SH-SY5Y (cell line): ENCODE measurements around the gene ZCCHC14.

Experiments used
- GATA2 ChIP-seq: IDR thresholded peaks from 2 replicates; pipeline ENCODE4 v1.6.1; 2011; ENCODE audit warnings: mild to moderate bottlenecking, low read depth, low read length
- GATA3 ChIP-seq: IDR thresholded peaks from 2 replicates; pipeline ENCODE4 v1.6.1; 2011; ENCODE audit warnings: low read depth, mild to moderate bottlenecking, low read length, moderate library complexity

Gene ZCCHC14

DNA sequence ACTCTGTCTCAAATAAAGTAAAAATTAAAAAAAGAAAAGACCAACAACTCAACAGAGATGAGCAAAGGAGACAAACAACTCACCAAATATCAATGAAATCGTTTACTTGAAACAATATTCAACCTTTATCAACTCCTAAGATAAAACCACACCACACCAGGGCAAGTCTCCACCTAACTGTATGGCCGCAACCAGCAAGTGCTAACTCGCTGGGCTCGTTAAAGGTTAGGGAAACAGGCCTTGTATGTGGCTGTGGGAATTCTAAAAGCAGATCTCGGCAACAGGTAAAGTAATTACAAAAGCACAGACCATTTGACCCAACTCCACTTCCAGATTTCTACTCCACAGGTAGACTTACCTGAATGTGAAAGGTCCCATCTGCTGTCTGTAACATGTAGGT, 9.3 kb downstream of the ZCCHC14 start:
- no peak for TF ChIP-seq GATA3
- TF ChIP-seq GATA2, result no peak

DNA sequence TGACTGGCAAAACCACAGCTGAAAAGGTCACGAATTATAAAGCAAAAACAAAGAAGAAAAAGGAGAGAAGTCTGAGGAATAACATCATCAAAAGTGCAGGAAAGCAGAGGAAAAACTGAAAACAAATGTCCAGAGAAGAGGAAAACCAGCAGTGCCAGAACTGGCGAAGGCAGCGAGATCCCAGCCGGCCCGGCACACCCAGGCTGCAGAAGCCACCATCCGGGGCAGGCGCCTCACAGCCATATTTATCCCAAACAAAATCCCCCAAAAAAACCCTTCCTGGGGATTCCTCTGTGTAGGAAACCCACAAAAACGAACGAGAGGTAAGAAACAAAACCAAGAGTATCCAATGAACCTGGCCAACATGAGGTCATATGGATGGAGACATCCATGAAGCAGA, 10.6 kb downstream of the ZCCHC14 start:
- TF ChIP-seq GATA2, result no peak
- no peak for TF ChIP-seq GATA3

DNA sequence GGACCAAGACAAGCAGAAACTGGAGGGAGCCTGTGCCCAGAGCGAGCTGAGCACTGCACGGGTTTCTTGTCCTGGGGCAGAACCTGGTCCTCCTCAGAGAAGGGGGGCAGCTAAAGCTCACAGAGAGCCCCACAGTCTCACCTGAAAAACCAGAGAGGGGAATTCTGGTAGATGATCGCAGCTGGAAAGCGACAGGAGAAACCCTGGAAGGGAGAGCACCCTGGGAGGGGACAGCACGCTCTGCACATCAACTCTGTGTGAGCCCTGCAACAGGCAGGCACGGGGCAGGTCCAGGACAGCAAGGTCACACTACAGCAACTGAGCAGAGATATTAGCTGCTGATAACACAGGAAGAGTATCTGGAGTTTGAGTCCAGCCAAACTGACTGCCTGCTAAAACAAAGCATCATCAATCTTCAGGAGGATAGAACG, 18.2 kb downstream of the ZCCHC14 start:
- TF ChIP-seq GATA2, result peak; percentile 94
- peak; percentile 84 for TF ChIP-seq GATA3

DNA sequence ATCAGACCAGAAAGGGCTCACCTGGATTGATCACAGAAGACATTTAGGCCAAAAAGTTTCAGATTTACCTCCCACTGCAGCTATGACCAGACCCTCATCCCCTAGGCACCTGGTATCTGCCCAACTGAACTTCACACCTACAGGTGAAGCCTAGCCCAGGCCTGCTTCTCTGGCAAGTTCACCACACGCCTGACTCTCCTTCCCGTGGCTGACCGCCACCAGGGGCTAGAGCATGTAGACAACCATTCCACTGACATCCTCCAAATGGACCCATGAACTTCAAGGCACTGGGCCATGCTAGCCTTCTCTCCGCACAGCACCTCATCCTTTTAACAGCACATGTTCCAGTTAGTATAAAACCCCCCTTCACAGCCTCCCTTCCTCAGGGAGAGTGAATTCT, 18.8 kb downstream of the ZCCHC14 start:
- TF ChIP-seq GATA2 (no peak), GATA3 (no peak)

DNA sequence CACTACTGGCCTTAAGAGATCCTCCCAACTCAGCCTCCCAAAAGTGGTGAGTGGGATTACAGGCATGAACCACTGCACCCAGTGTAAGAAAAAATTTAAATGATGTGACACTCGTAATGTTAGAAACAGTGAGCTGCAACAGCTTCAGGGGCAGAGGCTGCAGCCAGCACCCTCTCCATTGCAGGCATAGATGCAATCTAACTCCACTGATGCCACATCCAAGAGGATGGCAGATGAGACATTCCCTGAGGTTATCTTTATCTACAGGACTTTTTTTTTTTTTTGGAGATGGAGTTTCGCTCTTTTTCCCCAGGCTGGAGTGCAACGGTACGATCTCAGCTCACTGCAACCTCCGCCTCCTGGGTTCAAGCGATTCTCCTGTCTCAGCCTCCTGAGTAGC, 19.9 kb downstream of the ZCCHC14 start:
- TF ChIP-seq GATA2 (peak; percentile 95), GATA3 (peak; percentile 78)

DNA sequence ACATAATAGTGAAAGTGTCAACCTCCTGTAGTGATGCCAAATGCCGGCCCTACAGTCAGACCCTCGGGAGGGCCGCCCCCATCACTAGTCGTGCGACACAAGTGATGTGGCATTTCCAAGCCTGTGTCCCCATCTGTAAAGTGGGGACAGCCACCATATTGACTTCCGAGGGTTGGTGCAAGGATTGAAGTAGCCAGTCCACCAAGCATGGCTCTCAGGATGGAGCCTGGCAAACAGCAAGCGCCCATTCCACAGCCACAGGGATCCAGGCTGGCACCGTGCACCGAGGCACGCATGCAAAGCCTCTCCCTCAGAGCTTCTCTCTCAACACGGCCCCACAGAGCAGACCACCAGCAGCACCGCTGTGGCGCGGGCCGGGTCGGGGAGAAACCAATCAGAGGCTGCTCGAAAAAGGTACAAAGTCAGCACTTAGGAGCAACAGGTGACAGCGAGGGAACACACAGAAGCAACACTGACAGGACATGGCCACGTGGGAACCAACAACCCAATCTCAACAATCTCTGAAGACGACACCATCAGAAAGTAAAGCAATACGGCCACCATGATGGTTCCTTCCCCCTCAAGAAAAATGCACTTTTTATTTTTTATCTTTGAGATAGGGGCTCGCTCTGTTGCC, 20.6 kb downstream of the ZCCHC14 start:
- TF ChIP-seq GATA3, result no peak
- no peak for TF ChIP-seq GATA2

DNA sequence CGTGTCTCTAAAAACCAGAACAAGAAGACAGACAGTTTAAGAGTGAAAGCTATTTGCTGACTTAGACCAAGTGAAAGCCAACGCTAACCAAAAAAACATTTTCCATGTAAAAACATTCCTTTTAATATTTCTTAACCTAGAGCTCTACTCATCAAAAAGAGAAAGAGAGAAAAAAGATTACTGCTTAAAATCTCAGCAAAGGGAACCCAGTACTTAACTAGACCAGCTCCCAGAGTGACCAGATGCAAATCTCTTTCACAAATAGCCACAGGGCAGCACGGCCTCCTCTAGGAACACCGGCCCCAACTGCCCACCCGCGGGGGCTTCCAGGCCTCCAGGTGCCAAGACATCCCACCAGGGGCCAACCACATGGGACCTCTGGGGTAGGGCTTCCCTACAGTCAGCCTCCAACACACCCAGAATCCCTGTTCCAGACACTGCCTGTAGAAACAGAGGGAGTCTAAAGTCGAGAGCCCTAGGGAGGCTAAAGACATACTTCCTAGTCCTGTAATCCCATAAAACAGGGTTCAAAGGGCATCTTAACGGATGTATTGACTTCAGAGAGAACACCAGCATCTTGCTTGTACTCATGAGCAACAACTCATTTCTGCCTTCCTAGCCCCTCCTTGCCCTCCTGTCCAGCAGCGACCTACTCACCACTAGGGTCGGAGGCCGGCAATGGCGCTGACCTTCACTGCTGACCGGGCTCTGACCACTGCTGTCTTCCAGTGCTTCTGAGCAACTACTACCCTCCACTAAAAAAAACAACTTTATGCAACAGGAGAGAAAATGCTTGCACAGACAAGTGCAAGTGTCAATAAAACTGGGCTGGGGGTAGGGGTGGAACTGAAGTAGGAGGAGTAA, 21.3 kb downstream of the ZCCHC14 start:
- TF ChIP-seq GATA2 (peak; percentile 72), GATA3 (peak; percentile 33; the same call in 1 of the 2 replicates)

DNA sequence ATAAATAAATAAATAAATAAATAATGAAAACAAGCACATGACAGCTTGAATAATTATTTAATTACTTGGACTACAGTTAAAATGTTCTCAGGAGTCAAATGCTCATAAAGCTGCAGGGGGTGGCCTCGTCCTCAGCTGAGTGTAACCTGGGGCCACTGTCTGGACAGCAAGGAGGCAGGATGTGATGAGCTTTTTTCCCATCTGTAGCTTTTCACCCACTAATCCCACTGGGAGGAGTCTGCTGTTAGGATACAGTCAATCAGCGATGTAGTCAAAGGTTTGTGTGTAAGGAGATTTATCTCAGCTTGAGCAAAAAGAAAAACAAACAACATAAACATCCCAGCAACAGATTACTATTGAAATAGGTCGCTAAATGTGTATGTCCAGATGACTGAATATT, 22.5 kb downstream of the ZCCHC14 start:
- TF ChIP-seq GATA3 (no peak), GATA2 (no peak)

DNA sequence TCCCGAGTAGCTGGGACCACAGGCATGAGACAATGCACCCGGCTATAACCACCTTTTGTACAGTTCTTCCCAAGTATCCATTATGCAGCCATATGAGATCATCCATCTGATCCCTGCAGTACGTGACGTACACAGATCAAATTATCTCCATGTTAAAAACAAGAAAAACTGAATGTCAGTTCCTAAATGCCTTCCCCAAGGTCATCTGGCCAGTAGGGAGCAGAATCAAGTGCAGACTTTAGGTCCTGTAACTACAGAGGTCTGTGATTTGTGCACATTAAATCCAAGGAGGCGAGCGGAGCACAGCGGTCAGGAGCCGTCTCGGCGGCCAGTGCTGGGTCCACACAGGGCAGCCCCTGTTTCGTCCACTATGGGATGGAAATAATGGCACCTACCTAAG, 23.7 kb downstream of the ZCCHC14 start:
- TF ChIP-seq GATA2 (no peak), GATA3 (peak; percentile 31; the same call in 1 of the 2 replicates)

DNA sequence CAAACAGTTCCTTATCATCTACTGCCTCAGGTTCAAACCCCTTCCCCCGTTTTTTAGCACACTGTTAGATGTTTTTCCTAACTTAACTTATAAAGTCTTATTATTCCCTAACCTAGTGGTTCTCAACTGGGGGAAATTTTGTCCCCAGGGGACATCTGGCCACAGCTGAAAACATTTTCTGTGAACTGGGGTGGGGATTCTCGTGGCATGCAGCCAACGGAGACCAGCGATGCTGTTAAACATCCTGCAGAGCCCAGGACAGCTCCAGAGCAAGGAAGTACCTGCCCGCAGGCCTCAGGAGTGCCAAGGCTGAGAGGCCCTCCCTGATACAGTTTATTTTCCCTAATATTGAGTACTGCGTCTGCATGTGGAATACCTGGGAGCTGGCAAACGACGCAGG, 24.3 kb downstream of the ZCCHC14 start:
- TF ChIP-seq GATA2 (no peak), GATA3 (no peak)

DNA sequence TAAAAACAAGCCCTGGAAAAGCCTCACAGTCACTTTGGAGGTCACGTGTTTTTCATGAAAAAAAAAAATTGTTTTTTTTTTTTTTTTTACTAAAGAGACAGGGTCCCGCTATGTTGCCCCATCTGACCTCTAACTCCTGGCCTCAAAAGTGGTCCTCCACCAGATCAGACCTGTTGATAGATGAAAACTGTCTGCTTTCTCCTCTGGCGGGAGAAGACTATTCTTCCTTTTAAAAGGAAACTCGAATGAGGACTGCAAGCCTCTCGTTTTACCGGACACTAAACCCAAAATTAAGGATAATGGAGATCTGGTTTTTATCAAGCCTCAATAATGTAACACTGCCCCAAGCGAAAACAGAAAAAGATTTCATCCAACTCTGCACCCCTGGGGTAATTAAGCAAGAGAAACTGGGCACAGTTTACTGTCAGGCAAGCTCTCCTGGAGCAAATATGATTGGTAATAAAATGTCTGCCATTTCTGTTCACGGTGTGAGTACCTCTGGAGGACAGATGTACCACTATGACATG, 25.8 kb downstream of the ZCCHC14 start:
- peak; percentile 66 for TF ChIP-seq GATA3
- peak; percentile 64 for TF ChIP-seq GATA2

DNA sequence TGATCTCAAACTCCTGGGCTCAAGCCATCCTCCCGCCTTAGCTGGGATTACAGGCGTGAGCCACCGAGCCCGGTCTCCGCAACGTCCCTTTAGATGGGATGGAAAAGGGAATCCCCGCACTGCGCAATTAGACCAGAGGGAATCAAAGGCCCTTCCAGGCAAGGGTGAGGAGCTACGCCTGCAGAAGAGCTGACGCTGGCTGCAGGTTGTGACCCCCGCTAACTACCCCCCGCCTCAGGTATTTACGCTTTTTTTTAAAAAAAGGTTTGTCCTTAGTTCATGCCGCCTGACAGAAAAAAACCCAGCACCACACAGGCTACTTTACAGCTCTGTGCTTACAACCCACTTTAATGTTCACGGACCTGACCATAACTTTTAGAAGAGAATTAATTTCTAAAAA, 26.9 kb downstream of the ZCCHC14 start:
- TF ChIP-seq GATA2 (no peak), GATA3 (no peak)

DNA sequence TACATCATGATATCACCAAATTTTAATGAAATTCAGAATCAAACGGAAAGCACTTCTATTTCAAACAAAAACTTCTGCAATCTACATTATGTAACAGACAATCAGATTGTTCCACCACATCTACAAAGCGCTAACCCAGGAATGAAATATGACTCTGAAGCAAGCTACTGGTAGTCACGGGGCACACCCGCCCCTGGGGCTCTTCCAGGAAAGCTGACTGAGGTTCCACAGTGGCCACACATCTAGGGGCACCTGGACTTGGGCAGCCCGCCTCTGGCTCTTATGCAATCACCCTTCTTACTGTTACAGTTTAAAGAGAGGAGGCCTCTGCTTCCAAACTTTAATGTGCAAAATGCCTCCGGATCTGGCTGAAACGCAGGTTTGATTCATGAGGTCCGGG, 27.5 kb downstream of the ZCCHC14 start:
- TF ChIP-seq GATA2 (no peak), GATA3 (no peak)

DNA sequence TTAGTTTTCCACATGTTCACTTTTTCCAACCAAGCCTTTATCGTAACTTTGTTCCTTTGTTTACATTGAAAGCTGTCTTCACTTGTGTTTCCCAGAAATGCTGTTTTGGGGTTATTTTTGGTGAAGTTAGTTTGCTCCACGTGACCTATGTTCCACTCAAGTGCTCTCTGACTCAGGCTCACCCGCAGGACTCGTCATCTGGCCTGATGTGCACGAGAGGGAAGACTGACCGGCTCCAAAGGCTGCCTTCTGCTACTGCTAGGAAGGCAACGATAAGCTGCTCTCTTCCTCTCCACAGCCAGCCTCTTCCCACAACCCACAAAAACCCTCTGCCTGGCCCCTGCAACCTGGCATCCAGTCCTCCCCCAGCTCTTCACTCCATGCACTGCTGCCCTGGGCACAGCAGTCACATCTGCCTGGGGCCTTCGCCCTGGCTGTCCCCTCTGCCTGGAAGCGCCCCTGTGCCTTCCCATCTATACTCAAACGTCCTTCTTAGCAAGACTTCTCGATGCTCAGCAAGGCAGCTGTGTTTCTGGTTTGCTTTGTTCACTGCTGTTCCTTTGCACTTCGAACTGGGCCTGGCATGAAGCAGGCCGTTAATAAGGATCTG, 28.0 kb downstream of the ZCCHC14 start:
- TF ChIP-seq GATA3 (no peak), GATA2 (no peak)
